GM21447 (cell line): Measurements from ENCODE around the gene UCP2.
"Not testable (repeated sequence)": the region's sequence is repeated elsewhere in the genome, so short reads cannot be mapped to it uniquely, and the experiment has no call there.

Experiments used
- ATAC-seq: cut with Tn5 transposase; IDR thresholded peaks from one replicate; pipeline ENCODE4 v1.9.1; 2021; ENCODE audit not compliant: unreplicated experiment

The UCP2 gene

GRCh38 chr11:73946798-73947458 lies 35.7 kb downstream of the UCP2 start:
- ATAC-seq = no peak

DNA sequence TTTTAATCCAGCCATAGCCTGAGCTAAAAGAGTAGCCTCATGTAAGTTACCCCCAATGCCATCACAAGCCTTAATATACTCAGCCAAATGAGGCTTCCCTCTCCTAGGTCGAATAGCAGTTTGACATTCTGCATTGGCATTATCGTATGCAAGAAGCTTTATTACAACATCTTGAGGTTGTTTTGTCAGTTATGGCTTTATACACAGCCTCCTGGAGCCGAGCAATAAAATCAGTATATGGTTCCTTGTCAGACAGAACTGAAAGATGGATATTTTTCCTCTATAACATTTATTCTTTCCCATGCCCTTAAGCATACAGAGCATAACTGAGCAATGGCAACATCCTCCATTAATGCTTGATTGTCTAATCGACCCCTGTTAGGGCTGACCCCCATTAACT lies 37.2 kb downstream of the UCP2 start:
- no peak for ATAC-seq

- no peak for ATAC-seq
Measured at GRCh38 chr11:73944901-73945300, 37.7 kb downstream of the UCP2 start.

DNA sequence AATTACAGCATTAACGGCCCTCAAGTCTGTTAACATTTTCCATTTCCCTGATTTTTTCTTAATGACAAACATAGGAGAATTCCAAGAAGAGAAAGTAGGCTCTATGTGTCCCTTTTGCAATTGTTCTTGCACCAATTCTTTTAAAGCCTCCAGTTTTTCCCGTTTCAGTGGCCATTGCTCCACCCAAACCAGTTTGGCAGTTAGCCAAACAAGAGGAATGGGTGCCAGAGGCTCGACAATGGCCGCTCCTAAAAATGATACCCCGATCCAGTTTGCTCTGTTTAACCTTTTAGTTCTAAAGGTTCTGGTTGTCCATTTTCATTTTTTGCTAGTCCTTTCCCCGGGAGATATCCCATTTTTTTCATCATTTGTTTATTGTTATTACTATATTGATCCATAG lies 38.6 kb downstream of the UCP2 start:
- no peak for ATAC-seq

DNA sequence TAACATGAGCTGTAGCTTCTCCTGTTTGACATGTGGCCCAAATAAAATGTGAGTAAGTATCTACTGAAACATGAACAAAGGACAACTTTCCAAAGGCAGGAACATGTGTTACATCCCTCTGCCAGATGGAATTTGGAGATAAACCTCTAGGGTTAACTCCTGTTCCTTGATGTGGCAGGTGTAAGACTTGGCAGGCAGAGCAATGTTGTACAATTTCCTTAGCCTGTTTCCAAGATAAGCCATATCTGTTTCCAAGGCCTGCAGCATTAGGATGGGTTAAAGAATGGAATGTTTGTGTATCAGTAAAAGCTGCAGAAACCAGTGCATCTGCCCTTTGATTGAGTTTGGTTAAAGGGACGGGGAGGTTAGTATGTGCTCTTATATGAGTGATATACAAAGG lies 40.6 kb downstream of the UCP2 start:
- ATAC-seq = no peak

DNA sequence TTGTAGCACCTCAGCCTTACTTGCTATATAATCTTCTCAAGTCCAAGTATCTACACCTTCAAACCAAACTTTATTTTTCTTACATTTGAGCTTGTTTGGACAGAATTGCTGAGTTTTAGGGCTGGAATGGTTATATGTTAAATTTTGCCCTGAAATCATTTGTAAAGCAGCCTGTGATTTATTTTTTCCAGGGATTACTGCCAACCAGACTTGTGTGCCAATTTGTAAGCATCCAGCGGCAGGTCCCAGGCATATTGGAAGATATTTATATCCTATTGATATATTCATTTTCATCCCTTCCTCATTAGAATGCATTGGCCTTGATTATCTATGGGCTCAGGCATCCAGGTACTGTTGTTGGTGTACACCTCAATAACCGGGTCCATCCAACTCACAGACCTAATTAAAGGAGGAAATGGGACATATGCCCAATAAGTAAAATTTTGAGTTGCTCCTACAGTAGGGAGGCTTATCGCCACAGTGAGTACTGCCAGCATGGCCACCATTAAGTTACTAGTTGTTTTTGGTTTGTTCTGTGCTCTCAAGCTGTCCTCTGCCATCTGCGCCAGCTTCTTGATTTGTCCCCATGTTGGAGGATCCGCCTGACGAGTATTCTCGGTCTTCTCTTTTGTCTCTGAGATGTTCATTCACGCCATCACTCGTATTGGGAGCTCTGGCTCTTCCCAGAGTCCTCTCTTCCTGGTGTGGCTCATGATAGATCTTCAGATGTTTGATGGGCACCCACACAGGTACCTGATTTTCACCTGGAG lies 41.7 kb downstream of the UCP2 start:
- ATAC-seq = no peak

DNA sequence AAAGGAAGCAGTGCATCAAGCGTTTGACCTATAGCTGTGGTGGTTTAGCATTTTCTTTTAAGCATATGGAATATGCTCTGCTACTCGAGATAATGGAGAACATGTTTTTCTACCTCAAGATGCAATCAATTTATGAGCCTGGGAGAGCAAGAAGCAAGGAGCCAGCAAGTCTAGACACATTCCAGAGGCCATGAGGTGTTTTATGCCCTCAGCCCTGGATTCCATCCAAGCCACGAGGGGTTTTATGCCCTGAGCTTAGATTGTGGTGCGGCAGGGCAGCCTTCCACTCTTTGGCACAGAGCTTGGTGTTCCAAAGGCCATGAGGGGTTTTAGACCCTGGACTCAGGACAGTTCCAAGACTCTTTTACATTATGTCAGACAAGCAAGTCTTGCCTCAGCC lies 43.5 kb downstream of the UCP2 start:
- no peak for ATAC-seq

DNA sequence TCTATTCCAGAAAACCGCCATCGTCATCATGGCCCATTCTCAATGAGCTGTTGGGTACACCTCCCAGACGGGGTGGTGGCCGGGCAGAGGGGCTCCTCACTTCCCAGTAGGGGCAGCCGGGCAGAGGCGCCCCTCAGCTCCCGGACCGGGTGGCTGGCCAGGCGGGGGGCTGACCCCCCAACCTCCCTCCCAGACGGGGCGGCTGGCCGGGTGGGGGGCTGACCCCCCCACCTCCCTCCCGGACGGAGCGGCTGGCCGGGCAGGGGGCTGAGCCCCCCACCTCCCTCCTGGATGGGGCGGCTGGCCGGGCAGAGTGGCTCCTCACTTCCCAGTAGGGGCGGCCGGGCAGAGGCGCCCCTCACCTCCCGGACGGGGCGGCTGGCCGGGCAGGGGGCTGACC lies 46.6 kb downstream of the UCP2 start:
- not testable (repeated sequence) for ATAC-seq

GRCh38 chr11:73932781-73933180 lies 49.9 kb downstream of the UCP2 start:
- no peak for ATAC-seq

DNA sequence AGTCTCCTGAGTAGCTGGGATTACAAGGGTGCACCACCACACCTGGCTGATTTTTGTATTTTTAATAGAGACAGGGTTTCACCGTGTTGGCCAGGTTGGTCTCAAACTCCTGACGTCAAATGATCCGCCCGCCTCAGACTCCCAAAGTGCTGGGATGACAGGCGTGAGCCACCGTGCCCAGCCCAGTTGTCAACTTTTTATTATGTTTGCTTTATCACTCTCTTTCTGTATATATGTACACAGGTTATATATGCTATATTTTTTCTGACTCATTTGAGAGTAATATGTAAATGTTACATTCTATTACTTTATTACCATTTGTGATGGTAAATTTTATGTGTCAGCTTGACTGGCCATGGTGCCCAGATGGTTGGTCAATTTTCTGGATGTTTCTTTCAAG lies 50.7 kb downstream of the UCP2 start:
- ATAC-seq = no peak

- no peak for ATAC-seq
Measured at GRCh38 chr11:73931039-73931645, 51.5 kb downstream of the UCP2 start.

- no peak for ATAC-seq
Measured at GRCh38 chr11:73929388-73929787, 53.3 kb downstream of the UCP2 start.
